PFSK-1 (cell line): ENCODE measurements around the gene KTN1.

Experiments
- FOXP2 ChIP-seq: optimal IDR thresholded peaks from 2 replicates; pipeline ENCODE3; 2011; ENCODE audit warnings: borderline replicate concordance, control low read depth, inconsistent platforms; ENCODE audit not compliant: insufficient read depth; ENCODE audit errors: extremely low read length, extremely low read depth
- POLR2AphosphoS5 ChIP-seq: IDR thresholded peaks from 2 replicates; pipeline ENCODE4 v1.6.1; 2012; ENCODE audit warnings: low read depth, mild to moderate bottlenecking, control low read depth, low read length, moderate library complexity
- SIN3A ChIP-seq: IDR thresholded peaks from 2 replicates; pipeline ENCODE4 v1.6.1; 2012; ENCODE audit warnings: mild to moderate bottlenecking, low read length, moderate library complexity, borderline replicate concordance; ENCODE audit not compliant: insufficient read depth
- TAF1 ChIP-seq: IDR thresholded peaks from 2 replicates; pipeline ENCODE4 v1.6.1; 2012; ENCODE audit warnings: low read length, control low read depth, borderline replicate concordance; ENCODE audit not compliant: insufficient read depth
- TF ChIP-seq, protein P1 (sequence below), 2 experiments: IDR thresholded peaks; 2 replicates each; pipeline versions ENCODE4 v1.6.1 to v1.8.0; 2011 to 2012; ENCODE audit warnings: low read depth in 2 of 2, low read length in 2 of 2, control low read depth in 1 of 2, inconsistent platforms in 1 of 2, mild to moderate bottlenecking in 1 of 2, moderate library complexity in 1 of 2; ENCODE audit not compliant: insufficient read depth in 1 of 2

Gene KTN1

DNA sequence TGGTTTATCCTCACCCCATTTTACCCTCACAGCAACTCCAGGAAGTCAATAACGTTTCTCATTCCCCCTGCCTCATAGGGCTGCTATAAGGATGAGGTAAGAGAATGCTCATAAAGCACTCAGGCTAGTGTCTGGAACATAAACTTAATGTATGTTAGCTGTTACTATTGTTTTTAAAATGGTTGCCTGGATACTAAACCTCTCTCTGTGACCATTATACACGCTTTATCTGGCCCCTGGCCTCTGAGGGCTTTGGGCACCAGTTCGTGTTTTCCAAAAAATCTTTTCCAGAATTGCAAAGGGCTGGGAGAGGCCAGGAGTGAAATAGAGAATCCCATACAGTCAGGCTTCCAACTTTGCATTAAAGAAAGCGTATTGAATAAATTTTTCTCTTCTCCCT is 113.9 kb downstream of the KTN1 start:
- TF ChIP-seq FOXP2 (no peak), TAF1 (no peak), SIN3A (no peak), POLR2AphosphoS5 (no peak)
- TF ChIP-seq, protein P1, sequence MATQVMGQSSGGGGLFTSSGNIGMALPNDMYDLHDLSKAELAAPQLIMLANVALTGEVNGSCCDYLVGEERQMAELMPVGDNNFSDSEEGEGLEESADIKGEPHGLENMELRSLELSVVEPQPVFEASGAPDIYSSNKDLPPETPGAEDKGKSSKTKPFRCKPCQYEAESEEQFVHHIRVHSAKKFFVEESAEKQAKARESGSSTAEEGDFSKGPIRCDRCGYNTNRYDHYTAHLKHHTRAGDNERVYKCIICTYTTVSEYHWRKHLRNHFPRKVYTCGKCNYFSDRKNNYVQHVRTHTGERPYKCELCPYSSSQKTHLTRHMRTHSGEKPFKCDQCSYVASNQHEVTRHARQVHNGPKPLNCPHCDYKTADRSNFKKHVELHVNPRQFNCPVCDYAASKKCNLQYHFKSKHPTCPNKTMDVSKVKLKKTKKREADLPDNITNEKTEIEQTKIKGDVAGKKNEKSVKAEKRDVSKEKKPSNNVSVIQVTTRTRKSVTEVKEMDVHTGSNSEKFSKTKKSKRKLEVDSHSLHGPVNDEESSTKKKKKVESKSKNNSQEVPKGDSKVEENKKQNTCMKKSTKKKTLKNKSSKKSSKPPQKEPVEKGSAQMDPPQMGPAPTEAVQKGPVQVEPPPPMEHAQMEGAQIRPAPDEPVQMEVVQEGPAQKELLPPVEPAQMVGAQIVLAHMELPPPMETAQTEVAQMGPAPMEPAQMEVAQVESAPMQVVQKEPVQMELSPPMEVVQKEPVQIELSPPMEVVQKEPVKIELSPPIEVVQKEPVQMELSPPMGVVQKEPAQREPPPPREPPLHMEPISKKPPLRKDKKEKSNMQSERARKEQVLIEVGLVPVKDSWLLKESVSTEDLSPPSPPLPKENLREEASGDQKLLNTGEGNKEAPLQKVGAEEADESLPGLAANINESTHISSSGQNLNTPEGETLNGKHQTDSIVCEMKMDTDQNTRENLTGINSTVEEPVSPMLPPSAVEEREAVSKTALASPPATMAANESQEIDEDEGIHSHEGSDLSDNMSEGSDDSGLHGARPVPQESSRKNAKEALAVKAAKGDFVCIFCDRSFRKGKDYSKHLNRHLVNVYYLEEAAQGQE (IDR thresholded peaks at IDR 0.05; ENCODE audit: insufficient read depth in 1 of 2, low read depth in 2 of 2, low read length in 2 of 2) = no peak

- TF ChIP-seq, protein P1 (IDR thresholded peaks at IDR 0.05; ENCODE audit: insufficient read depth in 1 of 2, low read depth in 2 of 2, low read length in 2 of 2) = no peak
- TF ChIP-seq FOXP2 = no peak
- no peak for TF ChIP-seq POLR2AphosphoS5
- no peak for TF ChIP-seq SIN3A
- TF ChIP-seq TAF1 = no peak
These were observed 117.4 kb downstream of the KTN1 start for GRCh38 chr14:55697414-55697861.

- TF ChIP-seq SIN3A (no peak), POLR2AphosphoS5 (no peak), TAF1 (no peak), FOXP2 (no peak)
- TF ChIP-seq, protein P1 (IDR thresholded peaks at IDR 0.05; ENCODE audit: insufficient read depth in 1 of 2, low read depth in 2 of 2, low read length in 2 of 2) = no peak
These were observed 118.0 kb downstream of the KTN1 start for GRCh38 chr14:55698051-55698450.

- no peak for TF ChIP-seq FOXP2
- TF ChIP-seq, protein P1 (IDR thresholded peaks at IDR 0.05; ENCODE audit: insufficient read depth in 1 of 2, low read depth in 2 of 2, low read length in 2 of 2) = no peak
- no peak for TF ChIP-seq TAF1
- TF ChIP-seq SIN3A = no peak
- no peak for TF ChIP-seq POLR2AphosphoS5
These were observed 119.4 kb downstream of the KTN1 start for GRCh38 chr14:55699131-55700057.

DNA sequence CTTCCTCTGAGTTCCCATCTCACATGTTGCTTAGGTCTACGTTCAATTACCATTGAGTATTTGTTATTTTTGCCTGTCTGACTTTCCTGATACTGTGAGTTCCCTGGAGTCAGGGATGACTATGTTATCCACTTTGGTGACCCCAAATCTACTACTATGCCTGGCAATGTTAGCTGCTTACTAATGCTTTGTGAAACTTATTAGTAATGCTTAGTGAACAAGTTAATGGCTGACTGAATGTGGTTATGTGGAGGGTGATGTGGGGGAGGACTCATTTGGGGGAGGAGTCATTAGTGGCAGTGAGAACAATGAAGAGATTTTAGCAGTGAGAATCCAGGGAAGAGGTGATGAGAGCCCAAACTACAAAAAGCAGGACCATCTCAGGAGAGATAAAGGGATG is 121.6 kb downstream of the KTN1 start:
- TF ChIP-seq, protein P1 (IDR thresholded peaks at IDR 0.05; ENCODE audit: insufficient read depth in 1 of 2, low read depth in 2 of 2, low read length in 2 of 2) = no peak
- TF ChIP-seq TAF1 = no peak
- TF ChIP-seq FOXP2 = no peak
- no peak for TF ChIP-seq SIN3A
- no peak for TF ChIP-seq POLR2AphosphoS5
